GM19395 (cell line): ENCODE data around the gene OR4A16.

Experiments used
- ATAC-seq: cut with Tn5 transposase; IDR thresholded peaks from one replicate; pipeline ENCODE4 v1.9.1; 2021; ENCODE audit warnings: mild to moderate bottlenecking, moderate library complexity; ENCODE audit not compliant: unreplicated experiment

The OR4A16 gene, protein sequence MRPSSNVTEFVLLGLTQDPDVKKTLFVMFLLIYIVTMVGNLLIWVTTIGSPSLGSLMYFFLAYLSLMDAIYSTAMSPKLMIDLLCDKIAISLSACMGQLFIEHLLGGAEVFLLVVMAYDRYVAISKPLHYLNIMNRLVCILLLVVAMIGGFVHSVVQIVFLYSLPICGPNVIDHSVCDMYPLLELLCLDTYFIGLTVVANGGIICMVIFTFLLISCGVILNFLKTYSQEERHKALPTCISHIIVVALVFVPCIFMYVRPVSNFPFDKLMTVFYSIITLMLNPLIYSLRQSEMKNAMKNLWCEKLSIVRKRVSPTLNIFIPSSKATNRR

DNA sequence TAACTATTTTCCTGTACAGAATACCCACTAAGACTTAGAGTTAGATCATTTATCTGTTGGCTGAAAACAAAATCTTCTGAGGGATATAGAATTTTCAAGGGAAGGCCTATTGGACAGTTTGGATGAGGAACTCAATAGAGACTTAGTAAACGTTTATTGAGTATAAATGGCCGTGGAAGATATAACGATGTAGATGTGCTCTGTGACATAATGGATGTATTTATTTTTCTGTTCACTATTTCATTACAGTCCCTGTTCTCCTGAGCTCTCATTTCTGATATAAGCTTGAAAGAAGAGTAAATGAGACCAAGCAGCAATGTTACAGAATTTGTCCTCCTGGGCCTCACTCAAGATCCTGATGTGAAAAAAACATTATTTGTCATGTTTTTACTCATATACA lies at the start of gene OR4A16:
TSS of gene OR4A16 (plus strand) at position 301 of the 400 bp plus-strand sequence. CDS start at position 301, 0 bp downstream.
- no peak for ATAC-seq

DNA sequence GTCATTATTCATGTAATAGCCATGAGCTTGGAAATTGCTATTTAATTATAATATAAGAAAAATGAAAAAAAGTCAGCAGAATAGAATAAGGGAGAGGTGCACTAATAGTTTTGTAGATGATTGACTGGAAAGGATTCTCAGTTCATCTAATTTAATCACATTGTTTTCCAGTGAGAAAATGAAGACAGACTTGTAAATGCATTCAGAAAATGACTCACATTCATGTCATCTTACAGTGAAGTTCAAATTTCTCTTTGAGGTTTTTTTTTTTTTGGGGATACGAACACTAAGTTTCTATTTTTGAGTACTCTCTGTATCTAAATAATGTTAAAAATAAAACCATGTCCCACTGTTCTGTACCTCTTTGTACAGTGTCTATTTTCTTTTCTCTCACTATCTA lies 18.5 kb upstream of the OR4A16 start:
- ATAC-seq = no peak

- no peak for ATAC-seq
These were observed 2.3 kb downstream of the OR4A16 start for GRCh38 chr11:55345306-55345705.

GRCh38 chr11:55349032-55349431 lies 6.0 kb downstream of the OR4A16 start:
- ATAC-seq = no peak

DNA sequence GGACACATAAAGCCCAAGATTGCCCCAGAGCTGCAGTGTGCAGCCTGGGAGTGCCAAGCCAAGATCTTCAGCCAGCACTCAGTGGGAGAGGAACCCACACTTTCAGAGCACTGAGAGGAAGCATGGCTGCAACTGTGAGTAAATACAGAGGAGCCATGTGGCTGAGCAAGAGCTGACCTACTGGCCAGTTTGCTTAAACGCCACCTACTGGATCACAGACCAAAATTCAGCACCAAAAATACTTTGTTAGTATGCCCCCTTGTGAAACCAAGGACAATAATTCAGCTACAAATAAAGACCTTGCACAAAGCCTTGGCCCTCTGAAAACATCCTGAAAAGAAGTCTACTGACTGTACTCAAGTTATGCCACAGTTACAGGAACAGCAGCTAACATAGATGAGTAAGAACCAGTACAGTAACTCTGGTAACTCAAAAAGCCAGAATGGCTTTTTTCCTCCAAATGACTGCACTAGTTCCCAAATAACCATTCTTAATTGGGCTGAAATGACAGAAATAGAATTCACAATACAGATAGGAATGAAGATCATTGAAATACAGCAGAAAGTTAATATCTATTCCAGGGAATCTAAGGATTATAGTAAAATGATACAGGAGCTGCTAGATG lies 14.7 kb downstream of the OR4A16 start:
- ATAC-seq = no peak

GRCh38 chr11:55367674-55368073 lies 24.7 kb downstream of the OR4A16 start, which contains the start of gene OR4A15:
Gene OR4A15, plus strand, starts transcription at chr11:55367974. Its CDS starts 0 bp downstream, at chr11:55367974.
- ATAC-seq = no peak
